Stimulated activated CD4-positive, alpha-beta T cell treated with anti-CD3 and anti-CD28 coated beads, Interleukin-12 subunit alpha, Interleukin-12 subunit beta, amount 100 ng/mL, for 24 hours (primary cell): Measurements from ENCODE around the gene SP140.
"Not testable (repeated sequence)": the region's sequence is repeated elsewhere in the genome, so short reads cannot be mapped to it uniquely, and the experiment has no call there.

Experiments
- DNase-seq, 2 experiments: peaks; one replicate each; pipeline ENCODE4 v3.0.0-alpha.2; 2020; ENCODE audit warnings: low read depth in 2 of 2

The SP140 gene

DNA sequence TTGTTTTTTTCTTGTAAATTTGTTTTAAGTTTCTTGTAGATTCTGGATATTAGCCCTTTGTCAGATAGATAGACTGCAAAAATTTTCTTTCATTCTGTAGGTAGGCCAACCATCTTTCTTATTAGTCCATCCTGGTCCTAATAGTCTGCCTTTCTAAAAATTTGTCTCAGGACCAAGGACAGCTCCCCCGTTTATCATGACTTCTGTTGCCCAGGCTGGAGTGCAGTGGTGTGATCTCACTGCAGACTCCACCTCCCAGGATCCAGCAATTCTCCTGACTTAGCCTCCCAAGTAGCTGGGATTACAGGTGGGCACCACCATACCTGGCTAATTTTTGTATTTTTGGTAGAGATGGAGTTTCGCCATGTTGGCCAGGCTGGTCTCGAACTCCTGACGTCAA is 63.8 kb downstream of the SP140 start:
- not testable (repeated sequence) for DNase-seq

DNA sequence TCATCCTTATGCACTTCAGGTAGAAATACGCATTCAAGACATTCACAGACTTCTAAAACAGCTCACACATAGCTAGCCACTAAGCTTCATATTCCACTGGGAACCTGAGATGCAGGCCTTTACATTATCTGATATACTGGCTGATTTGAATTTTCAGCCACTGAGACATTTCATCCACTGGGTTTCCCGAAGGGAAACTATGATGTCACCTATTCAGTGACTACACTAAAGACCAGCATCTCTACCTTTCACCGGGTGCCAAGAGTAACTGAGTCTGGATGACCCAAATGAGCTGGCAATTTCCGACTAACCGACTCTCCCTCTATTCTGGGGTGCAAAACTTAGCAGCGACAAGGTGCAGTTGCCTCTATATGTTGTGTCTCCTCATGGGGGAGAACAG is 69.7 kb downstream of the SP140 start:
- no peak for DNase-seq

DNA sequence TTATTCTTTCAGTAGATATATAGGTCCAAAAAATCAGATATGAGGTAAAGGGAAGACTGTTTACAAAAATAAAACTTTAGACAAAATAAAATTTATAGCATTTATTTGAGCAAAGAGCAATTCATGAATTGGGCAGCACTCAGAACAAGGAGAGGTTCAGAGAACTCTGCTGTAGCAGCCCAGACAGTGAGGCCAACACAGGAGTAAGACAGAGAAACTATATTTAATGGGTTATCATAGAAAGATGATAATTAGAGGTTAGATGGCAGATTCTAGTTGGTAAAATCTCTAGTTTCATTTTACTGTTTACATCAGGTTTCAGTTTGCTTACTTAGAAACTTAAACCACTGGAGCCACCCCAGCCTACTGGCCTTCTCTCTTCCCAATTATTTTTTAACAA is 71.4 kb downstream of the SP140 start:
- no peak for DNase-seq

DNA sequence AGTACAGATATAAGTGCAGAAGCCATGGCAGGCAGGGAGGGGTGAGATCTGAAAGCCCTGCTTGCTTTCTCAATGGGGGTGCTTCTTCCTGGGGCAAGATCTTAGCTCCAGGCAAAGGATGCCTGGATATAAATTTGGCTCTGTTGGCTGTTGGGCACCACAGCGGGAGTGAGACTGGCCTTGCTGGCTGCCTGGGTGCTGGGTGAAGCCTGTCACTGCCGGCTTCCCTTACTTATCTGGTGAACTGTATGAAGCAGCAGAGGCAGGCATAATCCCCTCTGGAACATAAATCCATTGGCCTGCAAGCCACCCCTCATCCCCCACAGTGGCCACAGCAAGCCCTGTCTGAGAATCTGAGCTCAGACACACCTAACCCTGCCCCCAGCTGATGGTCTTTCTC is 74.1 kb downstream of the SP140 start:
- DNase-seq: no peak

DNA sequence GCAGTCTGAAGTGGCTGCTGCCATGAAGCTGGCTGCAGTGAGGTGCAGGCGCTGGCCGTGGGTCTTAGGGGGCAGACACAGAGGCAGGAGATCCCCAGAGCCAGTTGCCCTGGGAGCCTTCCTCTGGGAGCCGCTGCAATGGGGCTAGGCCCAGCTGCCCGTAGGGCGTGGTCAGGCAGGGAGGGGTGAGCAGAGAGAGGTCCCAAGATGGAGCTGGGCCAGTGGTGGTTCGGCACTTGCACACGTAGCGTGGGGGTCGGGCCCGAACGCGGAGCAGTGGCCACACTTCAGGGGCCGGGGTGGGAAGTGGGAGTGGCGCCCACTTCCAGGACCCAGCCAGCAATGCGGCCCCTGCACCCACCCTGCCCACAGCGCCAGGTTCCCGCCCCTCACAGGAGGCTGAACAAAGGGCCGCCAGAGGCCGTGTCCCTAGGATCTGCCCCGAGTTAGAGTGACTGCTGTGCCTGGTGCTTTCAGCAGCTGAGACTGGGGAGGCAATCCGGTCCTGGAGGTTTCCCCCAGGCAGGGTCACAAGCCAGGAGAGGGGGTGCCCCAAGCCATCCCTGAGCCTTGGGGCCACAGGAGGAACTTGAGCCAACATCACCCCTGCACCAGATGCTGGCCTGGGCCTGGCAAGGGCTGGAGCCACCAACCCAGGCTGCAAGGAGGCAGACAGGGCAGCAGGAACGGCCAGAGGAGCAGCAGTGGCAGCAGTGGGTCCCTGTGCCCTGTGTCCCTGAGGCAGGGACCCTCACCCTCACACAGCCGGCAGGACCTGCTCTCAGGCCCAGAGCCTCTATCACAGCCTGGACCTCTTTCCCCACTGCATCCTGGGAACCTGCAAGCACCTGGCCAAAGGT is 80.1 kb downstream of the SP140 start:
- no peak for DNase-seq

DNA sequence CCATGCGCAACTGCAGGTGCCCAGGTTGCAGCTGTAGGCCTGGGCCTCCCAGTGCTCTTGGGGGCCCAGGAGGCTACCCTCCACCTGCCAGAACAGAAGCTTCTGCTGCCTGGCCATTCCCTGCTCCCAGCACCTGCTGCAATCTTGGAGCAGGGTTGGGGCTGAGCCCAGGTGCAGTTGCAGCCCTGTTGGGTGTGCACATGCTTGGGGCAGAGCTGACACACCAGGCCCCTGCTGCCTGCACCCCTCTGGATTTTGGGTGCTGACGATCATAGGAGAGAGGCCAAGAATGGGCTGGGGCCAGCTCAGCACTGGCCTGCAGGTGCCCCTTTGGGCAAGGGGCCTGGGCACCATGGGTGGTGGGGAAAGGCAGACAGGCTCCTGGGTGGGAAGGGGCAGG is 80.9 kb downstream of the SP140 start:
- no peak for DNase-seq

DNA sequence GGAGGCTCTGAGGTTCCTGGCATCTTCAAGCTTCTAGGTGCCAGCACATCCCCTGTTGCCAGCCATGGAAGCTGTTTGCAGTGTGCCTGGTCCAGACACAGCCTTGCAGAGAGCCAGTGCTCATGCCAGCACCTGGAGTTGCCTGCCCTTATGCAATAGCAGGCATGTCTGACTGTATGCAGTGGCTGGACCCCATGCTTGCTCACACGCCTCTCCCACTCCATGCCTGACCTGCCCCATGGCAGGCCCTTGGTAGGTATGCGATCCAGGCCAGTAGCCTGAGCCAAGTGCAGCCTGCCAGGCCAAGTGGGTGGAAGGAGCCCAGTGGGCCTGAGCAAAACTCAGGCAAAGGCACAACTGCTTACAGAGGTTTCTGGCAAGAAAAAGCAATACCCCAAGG is 81.9 kb downstream of the SP140 start:
- DNase-seq: no peak

DNA sequence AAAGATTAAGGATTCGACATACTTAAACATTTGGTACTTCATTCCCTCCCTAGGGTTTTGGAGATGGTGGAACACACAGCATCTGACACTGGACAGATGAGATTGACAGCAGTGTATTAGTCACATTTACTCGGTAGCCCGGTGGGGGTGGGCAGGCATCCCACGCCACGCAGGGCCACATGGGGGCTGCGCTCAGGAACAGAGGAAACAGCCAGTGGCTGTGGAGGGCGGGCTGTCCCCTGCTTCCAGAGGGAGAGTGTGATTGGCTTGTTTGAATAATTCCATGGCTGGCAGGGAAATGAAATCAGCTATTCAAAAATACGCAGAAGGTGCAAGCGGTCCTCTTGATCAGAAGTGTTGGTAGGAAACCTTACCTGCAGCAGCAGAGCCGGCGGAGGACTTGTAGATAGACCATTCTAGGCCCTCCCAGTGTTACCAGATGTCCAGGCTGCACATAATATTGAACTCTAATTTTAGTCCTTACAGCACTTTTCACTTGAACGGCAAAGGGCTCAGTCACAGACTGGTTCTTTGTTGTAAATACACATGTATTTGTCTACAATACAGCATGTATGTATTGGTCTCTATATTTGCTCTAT is 83.0 kb downstream of the SP140 start:
- no peak for DNase-seq

DNA sequence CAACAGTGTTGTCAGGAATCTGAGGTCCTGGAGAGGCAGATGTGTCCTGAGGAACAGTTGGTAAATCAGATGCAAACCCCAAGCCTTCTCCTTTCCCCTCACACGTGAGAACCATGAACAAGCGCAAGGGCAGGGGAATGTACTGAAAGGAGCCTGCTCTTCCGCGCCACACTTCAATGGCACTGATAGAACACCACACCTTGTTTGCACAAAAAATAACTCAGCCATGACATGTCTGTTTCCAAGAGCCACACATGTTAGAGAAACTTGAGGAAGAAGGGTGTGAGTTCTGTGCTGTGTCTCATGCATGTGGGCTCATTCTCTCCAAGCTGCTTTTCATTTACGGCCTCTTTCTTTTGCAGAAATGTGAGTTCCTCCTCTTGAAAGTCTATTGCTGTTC is 85.3 kb downstream of the SP140 start:
- not testable (repeated sequence) for DNase-seq

DNA sequence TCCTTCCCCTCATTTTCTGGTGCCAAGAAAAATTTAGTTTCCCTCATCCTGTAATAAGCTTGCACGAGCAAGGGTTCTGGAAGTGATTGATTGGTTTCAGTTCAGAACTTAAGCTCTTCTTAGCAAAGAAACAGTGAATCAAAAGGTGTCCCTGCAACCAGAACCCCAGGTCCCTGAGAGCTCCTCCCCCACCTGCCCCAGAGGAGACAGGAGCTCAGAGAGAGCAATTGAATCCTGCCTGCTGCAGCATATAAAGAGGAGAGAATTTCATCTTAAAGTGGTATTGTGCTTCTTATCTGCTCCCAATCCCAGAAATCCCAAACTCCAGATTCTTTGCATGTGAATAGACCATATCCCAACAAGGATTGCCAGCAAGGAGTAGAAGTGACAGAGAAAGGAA is 86.1 kb downstream of the SP140 start:
- DNase-seq: not testable (repeated sequence)

DNA sequence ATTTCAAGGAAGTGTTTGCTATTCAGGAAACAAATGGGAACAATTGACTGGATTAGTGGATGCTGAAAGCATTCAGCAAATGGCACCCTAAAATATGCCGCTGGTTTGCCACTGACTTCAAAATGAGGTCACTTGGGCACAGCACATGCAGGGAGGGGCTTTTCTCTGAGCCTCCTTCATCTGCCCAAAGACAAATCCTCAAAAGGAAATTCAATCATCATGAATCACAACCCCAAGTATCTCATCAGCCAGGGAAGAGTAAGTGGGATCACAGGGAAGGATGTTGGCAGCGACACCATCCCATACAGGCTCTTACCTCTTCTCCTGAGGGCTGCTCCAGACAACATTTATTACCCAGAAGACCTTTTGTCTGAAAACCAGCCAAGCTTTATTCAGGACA is 87.1 kb downstream of the SP140 start:
- DNase-seq: no peak

DNA sequence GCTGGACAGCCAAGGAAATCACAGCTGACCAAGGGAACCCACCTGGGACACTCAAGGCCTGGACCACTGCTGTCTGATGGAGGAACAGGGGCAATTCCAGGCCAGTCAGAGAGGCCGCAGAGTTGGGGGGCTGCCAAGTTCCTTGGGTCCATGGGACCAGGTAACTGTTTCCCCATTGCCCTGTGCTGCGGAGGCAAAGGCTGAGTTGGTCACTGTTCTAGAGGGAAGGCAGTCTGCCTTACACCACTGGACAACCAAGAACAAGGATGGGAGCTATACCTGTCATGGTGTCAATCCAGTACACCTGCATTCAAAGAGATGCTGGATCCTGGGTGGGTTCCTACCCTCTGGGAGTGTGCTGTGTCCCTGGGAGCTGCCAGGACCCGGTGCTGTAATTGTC is 91.8 kb downstream of the SP140 start:
- DNase-seq: no peak

DNA sequence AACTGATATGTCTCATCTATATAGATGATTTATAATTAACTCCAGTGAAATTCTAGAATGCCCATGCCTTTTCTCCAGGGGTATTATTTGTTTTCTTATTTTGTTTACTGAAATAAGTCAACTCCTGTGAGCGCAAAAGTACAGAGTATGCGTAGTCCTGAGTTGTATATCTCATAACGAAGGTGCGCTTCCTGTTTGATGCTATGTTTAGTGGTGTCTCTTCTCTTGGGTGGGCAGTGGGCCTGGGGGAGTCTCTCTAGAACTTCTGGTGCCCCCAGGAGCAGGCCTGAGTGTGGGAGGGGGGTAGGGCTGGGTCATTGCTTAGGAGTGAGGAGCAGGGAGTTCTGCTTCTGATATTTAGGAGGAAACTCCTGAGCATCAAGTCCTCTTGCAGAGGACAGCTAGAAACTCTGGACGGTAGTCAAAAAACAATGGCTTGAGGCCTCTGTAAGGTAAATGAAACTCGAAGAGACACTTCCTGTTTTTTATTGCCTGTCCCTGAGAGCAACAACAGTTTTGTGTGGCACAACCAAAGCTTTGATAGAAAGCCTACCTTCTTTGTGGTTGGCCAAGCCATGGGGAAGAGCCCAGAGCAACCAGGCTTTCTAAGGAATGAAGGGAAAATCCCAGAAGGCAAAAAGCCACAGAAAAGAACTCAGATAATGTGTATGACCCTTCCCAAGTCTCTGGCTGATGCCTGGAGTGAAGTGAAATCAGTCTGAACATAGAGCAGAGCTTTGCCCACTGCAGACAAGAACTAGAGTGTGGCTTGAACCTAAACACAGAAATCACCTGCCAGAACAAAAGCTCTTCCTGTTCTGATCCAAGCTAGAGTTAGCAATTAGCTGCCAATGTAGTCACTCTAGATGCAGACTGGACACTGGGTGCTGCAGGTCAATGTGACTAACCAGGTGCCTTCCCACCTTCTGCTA is 92.9 kb downstream of the SP140 start:
- no peak for DNase-seq

DNA sequence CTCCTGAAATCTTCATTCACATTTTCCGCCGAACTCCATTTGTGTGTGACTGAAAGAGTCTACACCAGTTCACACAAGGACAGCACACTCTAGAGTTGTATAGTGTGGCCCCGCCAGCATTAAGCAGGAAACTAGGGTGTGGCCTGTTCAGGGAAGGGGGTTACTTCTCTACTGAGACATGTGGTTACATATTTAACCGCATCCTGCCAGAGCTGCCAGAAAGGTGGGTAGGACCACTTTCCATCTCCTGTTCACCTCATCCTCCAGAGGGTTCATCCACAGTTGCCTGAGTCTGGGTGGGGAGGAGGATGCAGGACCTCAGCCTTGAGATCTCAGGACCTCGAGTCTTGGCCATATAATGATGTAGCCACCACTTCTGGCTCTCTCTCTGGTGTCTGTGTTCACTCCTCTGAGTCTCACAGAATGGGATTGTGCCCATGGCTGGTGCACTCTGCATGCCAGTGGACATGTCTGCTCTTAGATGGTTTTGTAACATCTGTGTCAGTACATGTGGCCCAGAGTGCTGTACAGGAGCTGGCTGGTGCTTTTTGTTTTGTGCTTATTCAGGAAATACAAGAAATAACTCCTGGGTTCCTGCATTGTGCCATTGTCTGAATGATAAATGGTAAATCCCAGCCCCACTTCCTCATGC is 93.8 kb downstream of the SP140 start:
- peak; percentile 38 to 54 for DNase-seq

DNA sequence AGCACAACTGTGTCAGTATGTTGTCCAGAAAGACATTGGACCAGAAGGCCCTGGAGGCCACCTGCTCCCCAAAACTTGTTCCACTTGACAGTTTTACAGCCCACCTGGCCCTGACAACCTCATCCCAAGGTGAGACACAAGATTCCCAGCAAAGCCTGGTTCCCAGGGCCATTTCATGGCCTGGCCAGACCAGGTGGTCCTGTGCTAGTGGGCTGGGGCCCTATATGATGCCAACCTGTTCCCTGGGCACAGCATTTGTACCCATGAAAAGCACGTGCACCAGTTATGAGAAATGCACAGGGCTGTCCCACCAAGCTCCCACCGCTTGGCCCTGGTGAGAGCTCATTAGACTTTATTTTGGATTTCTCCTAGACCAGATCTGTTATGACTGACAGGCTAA is 95.5 kb downstream of the SP140 start:
- DNase-seq: no peak

DNA sequence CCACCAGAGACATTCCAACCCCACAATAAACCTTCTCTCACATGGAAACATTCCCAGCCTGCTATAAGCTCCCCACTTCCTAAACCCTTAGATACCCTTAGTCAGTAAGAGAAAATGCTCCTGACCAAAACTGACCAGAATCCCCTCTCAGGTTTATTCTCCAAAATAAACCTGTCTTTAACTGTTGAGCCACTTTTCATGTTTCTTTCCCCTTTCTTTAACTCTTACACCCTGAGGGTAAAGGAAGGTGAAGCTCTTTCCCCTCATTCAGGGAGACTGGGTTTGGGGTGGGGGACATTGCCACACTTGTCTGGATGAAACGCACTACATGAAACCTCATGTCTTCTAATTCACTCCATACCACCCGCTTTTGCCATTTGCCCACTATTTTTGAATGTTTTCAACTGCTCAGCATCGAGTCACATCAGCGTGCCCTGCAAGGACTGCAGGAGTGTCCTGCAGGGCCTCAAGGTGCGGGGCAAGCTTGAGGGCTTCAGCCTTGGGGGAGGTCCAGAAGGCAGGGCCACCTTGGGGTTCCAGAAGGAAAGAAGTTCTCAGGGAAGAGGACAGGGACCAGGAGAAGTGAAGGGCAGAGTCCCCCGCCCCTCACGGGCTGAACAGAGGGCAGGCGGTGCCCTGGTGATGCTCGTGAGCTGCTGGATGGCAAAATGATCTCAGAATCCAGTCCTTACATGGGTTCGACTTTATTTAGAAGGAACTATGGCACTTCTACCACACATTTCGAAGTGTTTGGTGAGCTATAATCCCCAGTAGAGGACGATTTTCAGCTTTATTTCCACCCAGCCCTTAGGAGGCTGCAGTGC is 97.2 kb downstream of the SP140 start:
- no peak for DNase-seq

DNA sequence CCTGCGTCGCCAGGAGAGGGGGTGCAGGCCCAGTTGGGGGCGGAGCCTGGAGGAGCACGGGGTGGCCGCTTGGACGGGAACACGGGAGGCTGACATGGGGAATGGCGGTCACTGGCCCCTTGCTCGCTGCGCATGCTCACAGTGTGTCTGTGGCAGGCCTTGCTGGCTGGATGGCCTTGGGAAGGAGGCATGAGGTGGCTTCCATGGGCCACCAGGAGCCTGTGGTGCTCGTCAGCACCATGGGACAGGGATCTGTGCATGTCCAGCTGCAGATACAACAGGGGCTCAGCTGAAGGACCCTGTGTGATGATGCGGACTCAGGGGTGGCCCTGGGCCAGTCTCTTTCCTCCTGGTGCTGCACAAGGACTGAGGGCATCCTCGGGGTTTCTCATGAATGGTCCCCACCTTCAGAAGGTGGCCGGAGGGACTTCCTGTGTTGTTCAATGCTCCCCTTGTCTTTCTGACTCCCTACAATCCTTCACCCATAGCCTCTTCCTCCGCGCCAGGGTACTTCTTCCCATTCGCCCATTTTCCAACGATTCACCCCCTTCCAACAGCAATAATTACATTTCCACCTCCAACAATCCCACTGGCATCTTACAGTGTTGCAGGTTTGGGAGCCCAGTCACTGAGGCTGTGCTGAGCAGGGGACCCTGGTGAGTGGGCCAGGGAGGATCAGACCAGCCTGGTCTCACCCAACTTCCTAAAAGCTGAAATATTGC is 98.0 kb downstream of the SP140 start:
- DNase-seq: no peak

DNA sequence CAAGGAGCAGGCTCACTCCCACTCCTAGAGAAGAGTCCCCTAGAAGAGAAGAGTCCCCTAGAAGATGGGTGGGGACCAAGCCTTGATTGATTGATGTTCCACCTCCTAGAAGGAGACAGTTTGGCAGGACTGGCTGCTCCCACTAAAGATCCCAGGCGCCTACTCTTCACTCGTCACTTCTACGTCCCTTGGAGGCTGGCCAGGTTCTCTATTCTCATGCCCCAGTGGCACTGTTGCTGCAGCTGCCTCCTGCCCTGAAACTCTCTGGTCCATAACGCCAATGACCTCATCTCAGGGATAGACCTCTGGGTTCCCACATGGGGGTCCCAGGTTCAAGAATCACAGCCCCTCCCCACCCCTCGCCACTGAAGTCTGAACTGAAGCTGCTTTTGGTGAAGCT is 99.0 kb downstream of the SP140 start:
- no peak for DNase-seq

DNA sequence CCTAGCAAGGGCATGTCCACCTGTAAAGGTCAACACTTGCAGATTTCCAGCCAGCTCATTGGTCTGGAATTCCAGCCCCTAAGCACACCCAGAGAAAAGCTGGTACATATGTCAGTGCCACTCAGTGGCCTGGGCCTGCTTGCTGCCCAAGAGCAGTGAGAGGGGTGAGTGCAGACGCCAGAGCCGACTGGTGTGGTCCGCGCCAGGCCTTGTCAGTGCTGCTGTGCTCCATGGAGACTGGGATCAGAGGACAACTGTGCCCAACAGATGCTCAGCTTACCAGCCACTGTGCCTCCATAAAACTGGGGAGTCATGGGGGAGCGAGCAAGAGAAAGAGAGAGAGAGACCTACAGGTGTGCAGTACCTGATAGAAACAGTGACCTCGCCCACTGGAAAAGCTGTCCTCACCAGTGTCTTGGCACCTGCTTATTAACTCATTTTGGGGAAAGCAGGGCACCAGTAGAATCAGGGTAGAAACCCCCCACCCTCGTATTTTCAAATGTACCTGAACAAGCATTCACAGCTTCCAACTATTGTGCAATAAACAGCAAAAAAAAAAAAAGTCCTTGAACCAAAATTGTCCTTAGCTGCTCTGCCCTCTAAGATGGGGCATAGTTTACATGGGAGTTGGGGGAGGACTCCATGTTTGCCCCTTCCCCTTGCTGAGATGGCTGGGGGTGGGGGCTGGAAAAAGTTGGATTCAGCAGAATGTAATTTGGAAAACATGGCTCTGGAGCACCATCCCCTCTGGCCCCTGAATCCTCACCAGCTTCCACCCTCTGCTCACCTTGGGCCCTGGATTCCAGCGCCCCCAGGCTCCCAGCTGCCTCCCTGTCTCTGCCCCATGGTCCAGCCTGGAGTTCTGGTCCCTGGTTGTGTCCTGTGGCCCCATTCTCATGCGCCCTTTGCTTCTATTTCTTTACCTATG is 100.0 kb downstream of the SP140 start:
- DNase-seq: no peak
